ENCODE measurements around the gene PRKACB. TPM values are rescaled to one million over a fixed set of nuclear protein-coding genes. Genes with fewer than 3 reads are reported as not detected.

Gene PRKACB
- total and polyA plus RNA-seq, 4 donors, result 5.9 to 18.2 (median 8.9) TPM

DNA sequence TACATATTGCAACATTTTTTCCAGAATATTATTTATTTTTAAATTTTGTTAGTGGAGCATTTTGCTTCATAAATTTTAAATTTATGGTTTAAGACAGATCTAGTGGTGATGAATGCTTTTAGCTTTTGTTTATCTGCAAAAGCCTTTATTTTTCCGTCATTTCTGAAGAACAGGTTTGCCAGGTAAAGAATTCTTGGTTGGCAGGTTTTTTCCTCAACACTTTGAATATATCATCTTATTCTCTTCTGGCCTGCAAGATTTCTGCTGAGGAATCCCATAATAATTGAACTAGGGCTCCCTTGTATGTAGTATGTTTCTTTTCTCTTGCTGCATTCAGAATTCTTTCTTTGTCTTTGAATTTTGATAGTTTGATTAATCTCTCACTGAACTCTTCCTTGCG lies 106.6 kb downstream of the PRKACB start:
- no peak overlapping the region for H3K4me3 ChIP-seq (ENCODE audit: low read depth in 1 of 3, low read length in 3 of 3)
- no peaks in the 10 kb centered on the region for H3K27me3 ChIP-seq (ENCODE audit: control insufficient read depth in 4 of 4, insufficient read depth in 4 of 4, low read length in 3 of 4)
- H3K36me3 ChIP-seq (ENCODE audit: control insufficient read depth in 4 of 4, insufficient read depth in 3 of 4, low read depth in 1 of 4, low read length in 3 of 4), result no peaks in the 10 kb centered on the region
- TF ChIP-seq, protein P1, sequence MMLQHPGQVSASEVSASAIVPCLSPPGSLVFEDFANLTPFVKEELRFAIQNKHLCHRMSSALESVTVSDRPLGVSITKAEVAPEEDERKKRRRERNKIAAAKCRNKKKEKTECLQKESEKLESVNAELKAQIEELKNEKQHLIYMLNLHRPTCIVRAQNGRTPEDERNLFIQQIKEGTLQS (IDR thresholded peaks at IDR 0.05), result no peak
- TF ChIP-seq EGR1 (IDR thresholded peaks at IDR 0.05; ENCODE audit: low read depth in 2 of 2) (no peak), JUND (IDR thresholded peaks at IDR 0.05) (no peak), HNF4G (IDR thresholded peaks at IDR 0.05) (no peak), YY1 (IDR thresholded peaks at IDR 0.05) (no peak), HNF4A (conservative IDR thresholded peaks at IDR 0.05) (no peak), GABPA (IDR thresholded peaks at IDR 0.05 in 1 of 2, conservative IDR thresholded peaks at IDR 0.05 in 1 of 2) (no peak), SP1 (IDR thresholded peaks at IDR 0.05) (no peak), TAF1 (conservative IDR thresholded peaks at IDR 0.05) (no peak), FOXA2 (IDR thresholded peaks at IDR 0.05) (no peak)
- H3K27ac ChIP-seq (ENCODE audit: low read depth in 1 of 2, low read length in 2 of 2), result no peak overlapping the region
- H3K9ac ChIP-seq (ENCODE audit: low read depth in 1 of 2, low read length in 2 of 2), result no peak overlapping the region
- WGBS, result 97% methylated on average over 2 of the region's 2 CpGs
- DNase-seq (ENCODE audit: low spot score), result no peak
- peaks cover 0 to 2% (median 0%) of the 10 kb centered on the region in 4 donors for H3K9me3 ChIP-seq (ENCODE audit: control insufficient read depth in 4 of 4, low read length in 3 of 4)
- no peaks in the 10 kb centered on the region for H3K4me1 ChIP-seq (ENCODE audit: control insufficient read depth in 4 of 4, insufficient read depth in 4 of 4, low read length in 3 of 4)

DNA sequence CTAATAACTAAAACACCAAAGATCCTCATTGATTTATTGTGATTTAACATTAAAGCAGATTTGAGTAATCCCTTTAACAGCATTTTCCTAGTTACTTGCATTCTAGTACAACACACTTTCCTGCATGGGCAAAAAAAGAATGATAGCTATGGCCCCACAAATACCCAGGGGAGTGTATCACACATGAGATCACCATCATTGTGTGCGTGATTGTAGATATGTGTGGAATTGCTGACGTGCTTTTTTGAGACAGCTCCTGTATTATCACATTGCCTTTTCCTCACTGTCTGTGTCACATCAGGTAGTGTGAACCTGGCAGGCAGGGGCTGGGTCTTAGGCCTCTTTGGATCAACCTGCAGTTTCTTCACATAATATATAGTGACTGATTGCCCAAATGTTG lies 109.0 kb downstream of the PRKACB start:
- peaks cover 0 to 2% (median 0%) of the 10 kb centered on the region in 4 donors for H3K9me3 ChIP-seq (ENCODE audit: control insufficient read depth in 4 of 4, low read length in 3 of 4)
- no peak overlapping the region for H3K9ac ChIP-seq (ENCODE audit: low read depth in 1 of 2, low read length in 2 of 2)
- no peaks in the 10 kb centered on the region for H3K4me1 ChIP-seq (ENCODE audit: control insufficient read depth in 4 of 4, insufficient read depth in 4 of 4, low read length in 3 of 4)
- H3K4me3 ChIP-seq (ENCODE audit: low read depth in 1 of 3, low read length in 3 of 3), result no peak overlapping the region
- H3K27me3 ChIP-seq (ENCODE audit: control insufficient read depth in 4 of 4, insufficient read depth in 4 of 4, low read length in 3 of 4), result no peaks in the 10 kb centered on the region
- TF ChIP-seq FOXA2 (IDR thresholded peaks at IDR 0.05), result no peak
- TF ChIP-seq, protein P2, sequence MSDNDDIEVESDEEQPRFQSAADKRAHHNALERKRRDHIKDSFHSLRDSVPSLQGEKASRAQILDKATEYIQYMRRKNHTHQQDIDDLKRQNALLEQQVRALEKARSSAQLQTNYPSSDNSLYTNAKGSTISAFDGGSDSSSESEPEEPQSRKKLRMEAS (IDR thresholded peaks at IDR 0.05), result no peak
- H3K27ac ChIP-seq (ENCODE audit: low read depth in 1 of 2, low read length in 2 of 2), result no peak overlapping the region
- 97% methylated on average over 2 of the region's 2 CpGs for WGBS
- H3K36me3 ChIP-seq (ENCODE audit: control insufficient read depth in 4 of 4, insufficient read depth in 3 of 4, low read depth in 1 of 4, low read length in 3 of 4), result no peaks in the 10 kb centered on the region
- no peak for DNase-seq (ENCODE audit: low spot score)

DNA sequence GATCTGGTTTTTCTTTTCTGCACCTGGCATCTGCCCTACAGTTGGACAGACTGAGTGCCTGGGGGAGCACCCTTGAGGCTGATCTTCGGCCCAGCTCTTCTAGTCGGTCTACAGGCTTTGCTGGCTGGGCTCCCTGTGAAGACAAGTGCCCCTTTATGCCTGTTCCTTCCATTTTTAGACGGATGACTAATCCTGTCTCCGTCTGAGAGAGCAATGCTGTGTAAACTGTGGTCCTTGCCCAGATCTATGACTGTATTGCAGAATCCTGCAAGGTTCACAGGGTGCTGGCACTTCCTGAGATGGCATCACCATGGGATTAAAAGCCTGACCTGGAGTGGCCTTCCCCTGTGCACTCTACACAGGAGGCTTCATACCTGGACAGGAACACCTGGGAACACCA lies 109.8 kb downstream of the PRKACB start:
- Histone ChIP-seq H3K27me3 (ENCODE audit: control insufficient read depth in 4 of 4, insufficient read depth in 4 of 4, low read length in 3 of 4) (no peaks in the 10 kb centered on the region), H3K4me3 (ENCODE audit: low read depth in 1 of 3, low read length in 3 of 3) (no peak overlapping the region), H3K9ac (ENCODE audit: low read depth in 1 of 2, low read length in 2 of 2) (no peak overlapping the region), H3K36me3 (ENCODE audit: control insufficient read depth in 4 of 4, insufficient read depth in 3 of 4, low read depth in 1 of 4, low read length in 3 of 4) (no peaks in the 10 kb centered on the region), H3K27ac (ENCODE audit: low read depth in 1 of 2, low read length in 2 of 2) (no peak overlapping the region), H3K4me1 (ENCODE audit: control insufficient read depth in 4 of 4, insufficient read depth in 4 of 4, low read length in 3 of 4) (no peaks in the 10 kb centered on the region), H3K9me3 (ENCODE audit: control insufficient read depth in 4 of 4, low read length in 3 of 4) (peaks cover 0 to 2% (median 0%) of the 10 kb centered on the region in 4 donors)
- DNase-seq (ENCODE audit: low spot score), result no peak
- 56% methylated on average over 4 of the region's 4 CpGs for WGBS
- no peak for TF ChIP-seq GABPA (IDR thresholded peaks at IDR 0.05 in 1 of 2, conservative IDR thresholded peaks at IDR 0.05 in 1 of 2)
- no peak for TF ChIP-seq HNF4A (conservative IDR thresholded peaks at IDR 0.05)
- no peak for TF ChIP-seq RAD21 (IDR thresholded peaks at IDR 0.05)
- TF ChIP-seq, protein P3, sequence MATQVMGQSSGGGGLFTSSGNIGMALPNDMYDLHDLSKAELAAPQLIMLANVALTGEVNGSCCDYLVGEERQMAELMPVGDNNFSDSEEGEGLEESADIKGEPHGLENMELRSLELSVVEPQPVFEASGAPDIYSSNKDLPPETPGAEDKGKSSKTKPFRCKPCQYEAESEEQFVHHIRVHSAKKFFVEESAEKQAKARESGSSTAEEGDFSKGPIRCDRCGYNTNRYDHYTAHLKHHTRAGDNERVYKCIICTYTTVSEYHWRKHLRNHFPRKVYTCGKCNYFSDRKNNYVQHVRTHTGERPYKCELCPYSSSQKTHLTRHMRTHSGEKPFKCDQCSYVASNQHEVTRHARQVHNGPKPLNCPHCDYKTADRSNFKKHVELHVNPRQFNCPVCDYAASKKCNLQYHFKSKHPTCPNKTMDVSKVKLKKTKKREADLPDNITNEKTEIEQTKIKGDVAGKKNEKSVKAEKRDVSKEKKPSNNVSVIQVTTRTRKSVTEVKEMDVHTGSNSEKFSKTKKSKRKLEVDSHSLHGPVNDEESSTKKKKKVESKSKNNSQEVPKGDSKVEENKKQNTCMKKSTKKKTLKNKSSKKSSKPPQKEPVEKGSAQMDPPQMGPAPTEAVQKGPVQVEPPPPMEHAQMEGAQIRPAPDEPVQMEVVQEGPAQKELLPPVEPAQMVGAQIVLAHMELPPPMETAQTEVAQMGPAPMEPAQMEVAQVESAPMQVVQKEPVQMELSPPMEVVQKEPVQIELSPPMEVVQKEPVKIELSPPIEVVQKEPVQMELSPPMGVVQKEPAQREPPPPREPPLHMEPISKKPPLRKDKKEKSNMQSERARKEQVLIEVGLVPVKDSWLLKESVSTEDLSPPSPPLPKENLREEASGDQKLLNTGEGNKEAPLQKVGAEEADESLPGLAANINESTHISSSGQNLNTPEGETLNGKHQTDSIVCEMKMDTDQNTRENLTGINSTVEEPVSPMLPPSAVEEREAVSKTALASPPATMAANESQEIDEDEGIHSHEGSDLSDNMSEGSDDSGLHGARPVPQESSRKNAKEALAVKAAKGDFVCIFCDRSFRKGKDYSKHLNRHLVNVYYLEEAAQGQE (IDR thresholded peaks at IDR 0.05), result no peak
- no peak for TF ChIP-seq TAF1 (conservative IDR thresholded peaks at IDR 0.05)
- no peak for TF ChIP-seq HNF4G (IDR thresholded peaks at IDR 0.05)
